Esophagus squamous epithelium (tissue), 4 donors: ENCODE results near the gene ARHGAP32.

Source experiments
- CTCF ChIP-seq, 6 experiments: fragments of 450-650 bp in 4 of 6; fragments of 200-600 bp in 2 of 6; sonication (generic) in 2 of 6; IDR thresholded peaks; one replicate each; pipeline ENCODE4 v1.5.1; 2016 to 2019; ENCODE audit warnings: antibody characterized with exemption in 6 of 6, mild to moderate bottlenecking in 4 of 6, moderate library complexity in 4 of 6
- POLR2A ChIP-seq, 4 donors: fragments of 450-650 bp; IDR thresholded peaks; one replicate each; pipeline ENCODE4 v1.6.1; 2017; ENCODE audit warnings: antibody characterized with exemption in 4 of 4, mild to moderate bottlenecking in 4 of 4, moderate library complexity in 3 of 4

- no peak for TF ChIP-seq CTCF (IDR thresholded peaks at IDR 0.05)
- no peak for TF ChIP-seq POLR2A (IDR thresholded peaks at IDR 0.05)
These were observed 147.0 kb downstream of the ARHGAP32 start for GRCh38 chr11:129045150-129045549.
